GM21723 (cell line): ENCODE data around the gene ZNF627.
A peak's percentile ranks its signal among the peaks of the same experiment; 100 is the strongest.
"Not testable (repeated sequence)": the region's sequence is repeated elsewhere in the genome, so short reads cannot be mapped to it uniquely, and the experiment has no call there.

Experiments used
- ATAC-seq: cut with Tn5 transposase; IDR thresholded peaks from one replicate; pipeline ENCODE4 v1.9.1; 2021; ENCODE audit warnings: mild to moderate bottlenecking, moderate library complexity; ENCODE audit not compliant: unreplicated experiment

The ZNF627 gene

GRCh38 chr19:11620553-11620952, 23.3 kb downstream of the ZNF627 start:
- ATAC-seq: no peak

- ATAC-seq: not testable (repeated sequence)
Measured at GRCh38 chr19:11622401-11622800, 25.1 kb downstream of the ZNF627 start.

GRCh38 chr19:11624069-11624463, 26.8 kb downstream of the ZNF627 start:
- no peak for ATAC-seq

GRCh38 chr19:11626252-11626651, 29.0 kb downstream of the ZNF627 start:
- no peak for ATAC-seq

GRCh38 chr19:11633223-11633622, 35.9 kb downstream of the ZNF627 start:
- ATAC-seq: no peak

- ATAC-seq: not testable (repeated sequence)
Measured at GRCh38 chr19:11634018-11634662, 36.9 kb downstream of the ZNF627 start.

GRCh38 chr19:11639245-11639601, 41.9 kb downstream of the ZNF627 start:
- no peak for ATAC-seq

- peak; percentile 96 for ATAC-seq
Measured at GRCh38 chr19:11639602-11640471, 42.6 kb downstream of the ZNF627 start.

GRCh38 chr19:11641244-11641643, 44.0 kb downstream of the ZNF627 start:
- no peak for ATAC-seq

GRCh38 chr19:11642902-11643301, 45.6 kb downstream of the ZNF627 start:
- ATAC-seq: no peak

GRCh38 chr19:11649941-11650340, 52.7 kb downstream of the ZNF627 start:
- ATAC-seq: no peak

- ATAC-seq: no peak
Measured at GRCh38 chr19:11651062-11651461, 53.8 kb downstream of the ZNF627 start.

- no peak for ATAC-seq
Measured at GRCh38 chr19:11652056-11652455, 54.8 kb downstream of the ZNF627 start.

GRCh38 chr19:11652492-11652891, 55.2 kb downstream of the ZNF627 start:
- no peak for ATAC-seq

- ATAC-seq: no peak
Measured at GRCh38 chr19:11656535-11656934, 59.3 kb downstream of the ZNF627 start.

- no peak for ATAC-seq
Measured at GRCh38 chr19:11657307-11657706, 60.0 kb downstream of the ZNF627 start.

- ATAC-seq: no peak
Measured at GRCh38 chr19:11658970-11659369, 61.7 kb downstream of the ZNF627 start.

GRCh38 chr19:11659612-11660011, 62.3 kb downstream of the ZNF627 start:
- ATAC-seq: no peak

- ATAC-seq: no peak
Measured at GRCh38 chr19:11662278-11662677, 65.0 kb downstream of the ZNF627 start.

GRCh38 chr19:11663181-11663591, 65.9 kb downstream of the ZNF627 start:
- no peak for ATAC-seq
